ENCODE measurements around the gene TMEM174. TPM values are rescaled to one million over a fixed set of nuclear protein-coding genes. Genes with fewer than 3 reads are reported as not detected.

TMEM174 gene
- total and polyA plus RNA-seq, 8 donors, result not detected

- H3K9me3 ChIP-seq, result peaks cover 0 to 12% (median 5%) of the 10 kb centered on the region in 4 donors
- TF ChIP-seq EP300 (IDR thresholded peaks at IDR 0.05) (no peak), POLR2A (IDR thresholded peaks at IDR 0.05) (no peak), POLR2AphosphoS5 (IDR thresholded peaks at IDR 0.05) (no peak), CTCF (IDR thresholded peaks at IDR 0.05) (no peak)
- H3K4me1 ChIP-seq, result no peaks in the 10 kb centered on the region
- no peak overlapping the region for H3K27ac ChIP-seq
- H3K4me3 ChIP-seq, result no peak overlapping the region
- intact Hi-C loops (cut with DNase I; ENCODE audit: low total_unique reads), result no loop called here
- no peak for DNase-seq
- no peaks in the 10 kb centered on the region for H3K36me3 ChIP-seq
- H3K27me3 ChIP-seq, result peaks cover 0 to 33% (median 5%) of the 10 kb centered on the region in 3 donors
Observed at GRCh38 chr5:73180566-73180965, 7.6 kb downstream of the TMEM174 start.

GRCh38 chr5:73182307-73182706 is 9.3 kb downstream of the TMEM174 start:
- TF ChIP-seq CTCF (IDR thresholded peaks at IDR 0.05) (no peak), POLR2A (IDR thresholded peaks at IDR 0.05) (no peak), EP300 (IDR thresholded peaks at IDR 0.05) (no peak), POLR2AphosphoS5 (IDR thresholded peaks at IDR 0.05) (no peak)
- Histone ChIP-seq H3K4me3 (no peak overlapping the region), H3K36me3 (no peaks in the 10 kb centered on the region), H3K27me3 (peaks cover 0 to 29% (median 5%) of the 10 kb centered on the region in 3 donors), H3K9me3 (peaks cover 0 to 12% (median 5%) of the 10 kb centered on the region in 4 donors), H3K4me1 (no peaks in the 10 kb centered on the region), H3K27ac (no peak overlapping the region)
- intact Hi-C loops (cut with DNase I; ENCODE audit: low total_unique reads), result no loop called here
- DNase-seq, result no peak

DNA sequence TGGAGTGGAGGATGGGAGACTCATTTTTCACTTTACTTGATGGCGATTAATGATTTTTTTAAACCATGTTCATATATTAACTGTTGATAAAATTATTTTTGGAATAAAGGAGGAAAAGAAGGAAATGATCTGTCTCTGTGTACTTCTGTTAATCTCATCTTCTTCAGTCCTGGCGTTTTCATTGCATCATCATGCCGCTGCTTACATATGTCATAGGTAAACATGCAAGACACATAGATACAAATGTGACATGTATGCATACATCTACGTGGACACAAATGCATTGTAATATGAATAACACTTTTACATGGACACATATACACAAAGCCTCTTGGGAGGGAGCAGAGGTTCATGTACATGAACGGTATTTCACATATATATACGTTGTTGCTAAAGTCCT is 10.0 kb downstream of the TMEM174 start:
- no peak overlapping the region for H3K27ac ChIP-seq
- no peak for DNase-seq
- 40 to 55% (median 48%) methylated on average over 6 of the region's 6 CpGs for WGBS, 5 donors
- intact Hi-C loops (cut with DNase I; ENCODE audit: low total_unique reads), result no loop called here
- no peaks in the 10 kb centered on the region for H3K4me1 ChIP-seq
- no peaks in the 10 kb centered on the region for H3K36me3 ChIP-seq
- TF ChIP-seq CTCF (IDR thresholded peaks at IDR 0.05) (no peak), POLR2A (IDR thresholded peaks at IDR 0.05) (no peak), POLR2AphosphoS5 (IDR thresholded peaks at IDR 0.05) (no peak), EP300 (IDR thresholded peaks at IDR 0.05) (no peak)
- peaks cover 0 to 29% (median 5%) of the 10 kb centered on the region in 3 donors for H3K27me3 ChIP-seq
- H3K4me3 ChIP-seq, result no peak overlapping the region
- H3K9me3 ChIP-seq, result peaks cover 0 to 12% (median 5%) of the 10 kb centered on the region in 4 donors

DNA sequence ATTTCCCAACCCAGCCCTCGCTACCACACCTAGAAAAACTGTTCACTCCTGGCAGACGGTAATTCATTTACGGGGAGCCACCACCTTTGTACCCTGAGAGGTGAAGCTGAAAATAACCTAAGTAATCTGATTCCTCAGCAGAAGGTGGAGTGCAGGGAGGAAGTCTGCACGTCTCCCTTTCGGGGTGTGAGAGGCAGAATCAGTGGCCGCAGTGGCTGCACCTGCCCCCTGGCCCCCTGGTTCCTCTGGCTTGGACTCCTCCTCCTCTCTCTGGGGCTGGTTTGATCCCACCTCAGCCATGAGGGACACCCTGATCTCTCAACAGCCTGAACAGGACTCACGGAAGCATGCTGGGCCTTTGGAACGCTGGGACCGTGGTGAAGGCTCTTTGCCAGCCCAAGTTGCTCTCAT is 10.5 kb downstream of the TMEM174 start:
- DNase-seq, result peak in 1 of 2 donors; percentile 74

More for the DNA sequence above, 10.5 kb downstream of the TMEM174 start:
- no peak overlapping the region for H3K4me3 ChIP-seq
- H3K27ac ChIP-seq, result no peak overlapping the region
- TF ChIP-seq POLR2AphosphoS5 (IDR thresholded peaks at IDR 0.05) (no peak), EP300 (IDR thresholded peaks at IDR 0.05) (no peak), POLR2A (IDR thresholded peaks at IDR 0.05) (no peak), CTCF (IDR thresholded peaks at IDR 0.05) (no peak)
- H3K4me1 ChIP-seq, result no peaks in the 10 kb centered on the region
- no peaks in the 10 kb centered on the region for H3K36me3 ChIP-seq
- 20 to 34% (median 26%) methylated on average over 9 of the region's 9 CpGs for WGBS, 5 donors
- H3K9me3 ChIP-seq, result peaks cover 0 to 12% (median 5%) of the 10 kb centered on the region in 4 donors
- intact Hi-C loops (cut with DNase I; ENCODE audit: low total_unique reads), result no loop called here
- peaks cover 0 to 29% (median 5%) of the 10 kb centered on the region in 3 donors for H3K27me3 ChIP-seq
